SK-N-SH treated with all-trans-retinoic acid at 6 μM for 48 hours (cell line): ENCODE measurements around the gene PIGS.

Experiments
- ARNTL ChIP-seq: fragments of 450-650 bp; formaldehyde crosslinking; IDR thresholded peaks from 2 replicates; pipeline ENCODE4 v1.5.0; 2020; ENCODE audit warnings: low read depth, mild to moderate bottlenecking, moderate library complexity, borderline replicate concordance
- CSDC2 ChIP-seq: fragments of 250-450 bp; sonication (Bioruptor Pico); IDR thresholded peaks from 2 replicates; pipeline ENCODE4 v1.5.0; 2020; ENCODE audit warnings: mild to moderate bottlenecking, moderate library complexity
- RARB ChIP-seq: fragments of 250-450 bp; sonication (Bioruptor Pico); IDR thresholded peaks from 2 replicates; pipeline ENCODE4 v1.8.0; 2021; ENCODE audit warnings: mild to moderate bottlenecking, moderate library complexity
- ZC3H10 ChIP-seq: fragments of 250-450 bp; sonication (Bioruptor Pico); IDR thresholded peaks from 2 replicates; pipeline ENCODE4 v1.5.1; 2021; ENCODE audit warnings: mild to moderate bottlenecking, moderate library complexity

DNA sequence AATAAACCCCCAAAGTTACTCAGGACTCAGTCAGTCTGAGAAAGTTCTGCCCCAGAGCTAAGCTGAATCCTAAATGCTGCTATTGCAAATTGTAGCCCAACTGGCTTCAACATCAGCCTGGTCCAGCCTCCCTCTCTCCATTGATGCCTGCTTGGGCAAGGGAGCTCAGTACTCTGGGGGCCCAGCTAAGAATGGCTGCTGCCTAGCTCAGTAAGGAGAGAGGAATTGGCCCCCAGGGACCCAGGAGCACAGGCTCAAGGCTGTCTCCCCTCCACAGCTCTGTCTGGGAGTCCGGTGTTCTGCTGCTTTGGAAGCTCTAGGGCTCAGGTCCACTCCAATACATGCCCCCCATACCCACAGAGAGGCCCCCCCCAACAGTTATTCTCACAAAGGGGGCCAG, 20.5 kb downstream of the PIGS start:
- TF ChIP-seq CSDC2 (CRISPR knock-in tag): no peak
- TF ChIP-seq ZC3H10 (CRISPR knock-in tag): no peak
- TF ChIP-seq ARNTL (CRISPR knock-in tag): no peak
- no peak for TF ChIP-seq RARB (CRISPR knock-in tag)
